H1 (cell line): ENCODE data around the gene POP5. TPM values are rescaled to one million over a fixed set of nuclear protein-coding genes. Genes with fewer than 3 reads are reported as not detected.
A peak's percentile ranks its signal among the peaks of the same experiment; 100 is the strongest.

Source experiments
- CTCF ChIA-PET: fragments of 300-600 bp; sonication (Branson Sonifier 250); formaldehyde crosslinking; loops from one replicate; lab custom pipeline; 2021; ENCODE audit not compliant: partially characterized antibody; lab: Charles Lee
- POLR2A ChIA-PET: fragments of 300-600 bp; sonication (Branson Sonifier 250); formaldehyde crosslinking; loops from one replicate; lab custom pipeline; 2021; ENCODE audit warnings: inconsistent platforms; ENCODE audit not compliant: partially characterized antibody; lab: Charles Lee
- DNase-seq, 2 experiments: peaks; one replicate each; pipeline versions ENCODE4 v3.0.0 to v3.0.0-alpha.2; 2010 to 2022; ENCODE audit warnings: low spot score in 2 of 2, low read depth in 1 of 2, mixed read lengths in 1 of 2
- FAIRE-seq: peaks from 2 replicates; lab custom pipeline; 2011; peaks lifted over from hg19 to GRCh38; lab: Jason Lieb, UNC
- H2AFZ ChIP-seq: 2 replicates; pipeline ENCODE4 v1.8.1; 2012; ENCODE audit warnings: low read length, inconsistent platforms
- H2AK5ac ChIP-seq: 2 replicates; pipeline ENCODE4 v1.6.1; 2013; ENCODE audit warnings: low read depth, low read length
- H2BK120ac ChIP-seq: replicated peaks from 2 replicates; pipeline ENCODE3; 2013; ENCODE audit warnings: low read depth, low read length, inconsistent platforms
- H2BK12ac ChIP-seq: 2 replicates; pipeline ENCODE4 v1.6.1; 2013; ENCODE audit warnings: low read depth, low read length
- H2BK15ac ChIP-seq: 2 replicates; pipeline ENCODE4 v1.6.1; 2013; ENCODE audit warnings: low read length
- H2BK20ac ChIP-seq: 2 replicates; pipeline ENCODE4 v1.6.1; 2013; ENCODE audit warnings: low read length
- H2BK5ac ChIP-seq: 2 replicates; pipeline ENCODE4 v1.6.1; 2013; ENCODE audit warnings: low read depth, low read length
- H3K14ac ChIP-seq: 2 replicates; pipeline ENCODE4 v1.6.1; 2013; ENCODE audit warnings: inconsistent platforms; ENCODE audit not compliant: insufficient read length
- H3K18ac ChIP-seq: 2 replicates; pipeline ENCODE4 v1.6.1; 2013; ENCODE audit warnings: low read length; ENCODE audit errors: extremely low read depth
- H3K23ac ChIP-seq: 2 replicates; pipeline ENCODE4 v1.6.1; 2013; ENCODE audit warnings: inconsistent platforms; ENCODE audit not compliant: insufficient read length
- H3K23me2 ChIP-seq: 2 replicates; pipeline ENCODE4 v1.6.1; 2013; ENCODE audit warnings: low read depth, low read length
- H3K27ac ChIP-seq: 2 replicates; pipeline ENCODE4 v1.6.1; 2011; ENCODE audit warnings: low read depth, low read length, inconsistent platforms
- H3K27me3 ChIP-seq, 4 experiments: replicated peaks in 1 of 4; 1 replicate in 1 of 4; 2 replicates in 3 of 4; pipeline versions ENCODE4 v1.6.1 to v1.8.1; 2011 to 2013; ENCODE audit warnings: low read length in 3 of 4, mild to moderate bottlenecking in 3 of 4, inconsistent platforms in 2 of 4, mixed read lengths in 2 of 4, moderate library complexity in 1 of 4; ENCODE audit not compliant: control insufficient read depth in 3 of 4, insufficient read depth in 3 of 4; ENCODE audit errors: extremely low read depth in 1 of 4
- H3K36me3 ChIP-seq, 4 experiments: 2 replicates each; pipeline versions ENCODE4 v1.6.1 to v1.8.1; 2011 to 2013; ENCODE audit warnings: mild to moderate bottlenecking in 4 of 4, low read length in 3 of 4, moderate library complexity in 2 of 4, control low read depth in 1 of 4, inconsistent platforms in 1 of 4; ENCODE audit not compliant: insufficient read depth in 4 of 4, control insufficient read depth in 2 of 4
- H3K4ac ChIP-seq: replicated peaks from 2 replicates; pipeline ENCODE3; 2013; ENCODE audit warnings: low read length, low read depth, mixed read lengths, inconsistent platforms; ENCODE audit not compliant: insufficient read length
- H3K4me1 ChIP-seq, 4 experiments: replicated peaks in 1 of 4; 1 replicate in 1 of 4; 2 replicates in 3 of 4; pipeline versions ENCODE4 v1.6.1 to v1.8.1; 2011 to 2013; ENCODE audit warnings: low read length in 3 of 4, inconsistent platforms in 2 of 4, mixed read lengths in 1 of 4; ENCODE audit not compliant: insufficient read depth in 4 of 4, control insufficient read depth in 3 of 4
- H3K4me2 ChIP-seq, 2 experiments: 2 replicates each; pipeline versions ENCODE4 v1.6.1 to v1.8.1; 2011 to 2013; ENCODE audit warnings: low read depth in 2 of 2, low read length in 2 of 2, control low read depth in 1 of 2, inconsistent platforms in 1 of 2, mild to moderate bottlenecking in 1 of 2; ENCODE audit not compliant: insufficient read depth in 1 of 2
- H3K4me3 ChIP-seq, 4 experiments: fragments of 200-600, 300-600 bp in 1 of 4; sonication (generic), shearing (Covaris generic), sonication (Bioruptor Twin) in 1 of 4; 2 replicates each; pipeline versions ENCODE4 v1.5.1 to v1.8.1; 2011 to 2016; ENCODE audit warnings: low read length in 4 of 4, low read depth in 3 of 4, control low read depth in 2 of 4, inconsistent platforms in 2 of 4, mild to moderate bottlenecking in 2 of 4, mixed read lengths in 1 of 4, moderate library complexity in 1 of 4; ENCODE audit not compliant: insufficient read depth in 2 of 4; ENCODE audit errors: extremely low read depth in 1 of 4
- H3K56ac ChIP-seq: replicated peaks from 2 replicates; pipeline ENCODE3; 2013; ENCODE audit warnings: low read depth, mild to moderate bottlenecking, mixed read lengths, low read length, inconsistent platforms; ENCODE audit not compliant: insufficient read length
- H3K79me1 ChIP-seq: 2 replicates; pipeline ENCODE4 v1.6.1; 2013; ENCODE audit warnings: low read depth, low read length, control low read depth
- H3K79me2 ChIP-seq, 2 experiments: 2 replicates each; pipeline versions ENCODE4 v1.6.1 to v1.8.1; 2012 to 2013; ENCODE audit warnings: low read length in 2 of 2, mild to moderate bottlenecking in 2 of 2, inconsistent platforms in 1 of 2; ENCODE audit not compliant: insufficient read depth in 2 of 2, control insufficient read depth in 1 of 2
- H3K9ac ChIP-seq, 4 experiments: replicated peaks in 1 of 4; 1 replicate in 1 of 4; 2 replicates in 3 of 4; pipeline versions ENCODE4 v1.6.1 to v1.8.1; 2011 to 2013; ENCODE audit warnings: low read depth in 3 of 4, low read length in 3 of 4, control low read depth in 2 of 4, mild to moderate bottlenecking in 2 of 4, moderate library complexity in 2 of 4, inconsistent platforms in 1 of 4; ENCODE audit errors: extremely low read depth in 1 of 4
- H3K9me3 ChIP-seq, 2 experiments: 2 replicates each; pipeline versions ENCODE4 v1.6.1 to v1.8.1; 2012 to 2013; ENCODE audit warnings: mild to moderate bottlenecking in 2 of 2, moderate library complexity in 2 of 2, control low read depth in 1 of 2, inconsistent platforms in 1 of 2, low read depth in 1 of 2, low read length in 1 of 2, mixed read lengths in 1 of 2; ENCODE audit not compliant: insufficient read depth in 2 of 2
- H4K20me1 ChIP-seq, 2 experiments: replicated peaks in 1 of 2; 2 replicates each; pipeline versions ENCODE3 to v1.8.1; 2011 to 2013; ENCODE audit warnings: inconsistent platforms in 2 of 2, low read length in 2 of 2, mild to moderate bottlenecking in 1 of 2; ENCODE audit not compliant: insufficient read depth in 2 of 2, control insufficient read depth in 1 of 2
- H4K5ac ChIP-seq: 2 replicates; pipeline ENCODE4 v1.6.1; 2013; ENCODE audit warnings: low read length, low read depth, mixed read lengths, inconsistent platforms; ENCODE audit not compliant: insufficient read length
- H4K8ac ChIP-seq: 2 replicates; pipeline ENCODE4 v1.8.0; 2013; ENCODE audit warnings: mild to moderate bottlenecking, moderate library complexity, low read length, inconsistent platforms; ENCODE audit not compliant: insufficient read depth; ENCODE audit errors: extremely low read depth
- H4K91ac ChIP-seq: replicated peaks from 2 replicates; pipeline ENCODE3; 2013; ENCODE audit warnings: low read length, mixed read lengths, inconsistent platforms; ENCODE audit not compliant: insufficient read length
- ASH2L ChIP-seq: fragments of 200-600, 300-600 bp; sonication (generic); IDR thresholded peaks from one replicate; pipeline ENCODE4 v1.7.1; 2017; ENCODE audit warnings: low read length
- CHD1 ChIP-seq: IDR thresholded peaks from 2 replicates; pipeline ENCODE4 v1.6.1; 2012; ENCODE audit warnings: low read depth, low read length, improper control_type of control experiment
- EGR1 ChIP-seq: IDR thresholded peaks from 2 replicates; pipeline ENCODE4 v1.6.1; 2011; ENCODE audit warnings: low read depth, low read length, borderline replicate concordance
- KDM1A ChIP-seq: fragments of 200-600, 300-600 bp; sonication (generic); IDR thresholded peaks from 2 replicates; pipeline ENCODE4 v1.7.1; 2016; ENCODE audit warnings: mild to moderate bottlenecking, low read length, borderline replicate concordance
- SP2 ChIP-seq: IDR thresholded peaks from 2 replicates; pipeline ENCODE4 v1.6.1; 2012; ENCODE audit warnings: mild to moderate bottlenecking, low read length, inconsistent platforms
- WGBS, 2 experiments: shearing (Covaris generic) in 1 of 2; methylation state at CpG; one replicate each; pipeline versions ENCODE4 v1.1.6 to v1.1.7; 2013 to 2015; ENCODE audit warnings: low lambda C conversion rate in 2 of 2, mixed read lengths in 2 of 2, inconsistent platforms in 1 of 2, low coverage in 1 of 2, missing lambda C conversion rate in 1 of 2; ENCODE audit not compliant: insufficient replicate concordance in 2 of 2, insufficient coverage in 1 of 2, insufficient read length in 1 of 2; ENCODE audit errors: extremely low coverage in 1 of 2, missing lambda C conversion rate in 1 of 2; 5-methylcytosine and 5-hydroxymethylcytosine counted together
- polyA plus RNA-seq, 7 experiments: library from polyadenylated mRNA; depleted of rRNA in 3 of 7; stranded (reverse) in 5 of 7; unstranded in 2 of 7; fragments of >200 nt in 5 of 7; fragments of 200-250 nt in 2 of 7; gene quantifications; 1 replicate in 5 of 7; 2 replicates in 1 of 7; 4 replicates in 1 of 7; pipeline versions ENCODE4 v1.2.1 to v1.2.3, GENCODE V29; 2011 to 2013; ENCODE audit warnings: missing spikeins in 2 of 7, mixed read lengths in 2 of 7
- total RNA-seq: library from RNA; stranded (reverse); fragmentation: NEBNext Ultra II Directional; extraction: Animal tissue kit (Norgen Biotek cat#: 25700); gene quantifications from 2 replicates; pipeline ENCODE4 v1.2.1, GENCODE V29; 2021

POP5 gene
- total and polyA plus RNA-seq, 2 of the 8 experiments (the other 6 are each of a cell fraction or from before 2014, with no cell fraction given), result 59.7 to 124 TPM

GRCh38 chr12:120537856-120538220, 43.4 kb downstream of the POP5 start:
- H3K9me3 ChIP-seq, result no peaks in the 10 kb centered on the region; a peak in 1 of 4 replicates
- no peak overlapping the region for H2BK120ac ChIP-seq
- peaks cover 29 to 79% of the 10 kb centered on the region in 2 experiments for H3K79me2 ChIP-seq
- H2AFZ ChIP-seq, result no peak overlapping the region
- H3K4me1 ChIP-seq, result peaks cover 3 to 8% (median 6%) of the 10 kb centered on the region in 4 experiments; a peak in 5 of 7 replicates
- no peaks in the 10 kb centered on the region for H3K27me3 ChIP-seq
- peak overlapping the region in 1 of 2 experiments; percentile 91; a peak in 1 of 4 replicates for H3K4me2 ChIP-seq
- H2AK5ac ChIP-seq, result no peak overlapping the region
- FAIRE-seq (no peak), DNase-seq (no peak)
- no peak overlapping the region for H3K4me3 ChIP-seq
- 91% methylated on average over 4 of the region's 4 CpGs; no CpG with 5 or more reads in 1 of the 2 experiments for WGBS, 2 experiments
- H2BK15ac ChIP-seq, result no peak overlapping the region
- H4K91ac ChIP-seq, result no peak overlapping the region
- H3K56ac ChIP-seq, result no peak overlapping the region
- peaks cover 14 to 26% of the 10 kb centered on the region in 2 experiments for H4K20me1 ChIP-seq
- H3K36me3 ChIP-seq, result peaks cover 0 to 16% (median 2%) of the 10 kb centered on the region in 4 experiments; a peak in 2 of 8 replicates
- no peak overlapping the region for H3K27ac ChIP-seq
- no peak overlapping the region for H4K8ac ChIP-seq
- H3K18ac ChIP-seq, result no peak overlapping the region
- H3K79me1 ChIP-seq, result peaks cover 8% of the 10 kb centered on the region
- H3K9ac ChIP-seq, result peak overlapping the region in 1 of 4 experiments; percentile 40; a peak in 1 of 7 replicates
- no peak overlapping the region for H3K23ac ChIP-seq
- no peak overlapping the region for H4K5ac ChIP-seq
- peaks cover 3% of the 10 kb centered on the region; the same call in 1 of the 2 replicates for H3K23me2 ChIP-seq
- H3K14ac ChIP-seq, result no peak overlapping the region
- POLR2A ChIA-PET, result interaction anchor here (1.4 to 2.1 kb wide), 4 partner anchors 9 to 42 kb away, joined by 3 to 8 read pairs (median 5); partner anchors contain the start of genes COQ5 and DYNLL1
- H2BK5ac ChIP-seq, result no peak overlapping the region
- no peak overlapping the region for H3K4ac ChIP-seq
- no peak overlapping the region for H2BK12ac ChIP-seq
- no peak overlapping the region for H2BK20ac ChIP-seq
- CTCF ChIA-PET, result interaction anchor here (0.8 to 1.0 kb wide), 2 partner anchors 44 to 70 kb away, joined by 3 read pairs; no protein-coding TSS in a partner anchor
- TF ChIP-seq CHD1, result no peak
- no peak for TF ChIP-seq ASH2L
- no peak for TF ChIP-seq KDM1A
- TF ChIP-seq SP2, result no peak
- TF ChIP-seq EGR1, result no peak
